Measurements from ENCODE around the gene SCYGR3.

Gene SCYGR3, protein sequence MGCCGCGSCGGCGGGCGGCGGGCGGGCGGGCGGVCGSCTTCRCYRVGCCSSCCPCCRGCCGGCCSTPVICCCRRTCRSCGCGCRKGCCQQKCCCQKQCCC

GRCh38 chr2:227614740-227615139, at the start of gene SCYGR3:
SCYGR3 (minus strand) TSS chr2:227614840; CDS start chr2:227614840, 0 bp downstream.
- no peak for DNase-seq

- DNase-seq, result no peak
Measured at GRCh38 chr2:227661827-227662226, 47.2 kb upstream of the SCYGR3 start.

GRCh38 chr2:227661025-227661649, 46.5 kb upstream of the SCYGR3 start:
- DNase-seq, result no peak

- no peak for DNase-seq
Measured at GRCh38 chr2:227657199-227657845, 42.7 kb upstream of the SCYGR3 start.

GRCh38 chr2:227655454-227655853, 40.8 kb upstream of the SCYGR3 start:
- DNase-seq, result peak; percentile 91

DNA sequence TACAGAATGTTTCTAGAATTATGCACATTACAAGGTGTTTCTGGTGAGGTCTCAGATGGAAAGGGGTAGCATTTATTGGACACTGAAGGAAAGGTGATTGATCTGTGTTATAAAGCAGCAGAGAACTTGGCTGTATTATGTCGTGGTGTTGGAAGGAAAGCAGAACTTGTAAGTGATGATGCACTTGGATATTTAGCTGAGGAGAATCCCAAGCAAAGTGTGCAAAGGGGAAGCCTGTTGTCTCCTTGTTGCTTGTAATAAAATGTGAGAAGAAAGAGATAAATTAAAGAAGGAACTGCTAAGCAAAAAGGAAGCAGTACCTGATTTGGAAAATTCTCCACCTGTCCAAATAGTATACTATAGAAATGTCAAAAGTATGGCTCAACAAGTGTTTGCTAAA, 39.8 kb upstream of the SCYGR3 start:
- no peak for DNase-seq

- DNase-seq, result peak; percentile 51
Measured at GRCh38 chr2:227653419-227653818, 38.8 kb upstream of the SCYGR3 start.

DNA sequence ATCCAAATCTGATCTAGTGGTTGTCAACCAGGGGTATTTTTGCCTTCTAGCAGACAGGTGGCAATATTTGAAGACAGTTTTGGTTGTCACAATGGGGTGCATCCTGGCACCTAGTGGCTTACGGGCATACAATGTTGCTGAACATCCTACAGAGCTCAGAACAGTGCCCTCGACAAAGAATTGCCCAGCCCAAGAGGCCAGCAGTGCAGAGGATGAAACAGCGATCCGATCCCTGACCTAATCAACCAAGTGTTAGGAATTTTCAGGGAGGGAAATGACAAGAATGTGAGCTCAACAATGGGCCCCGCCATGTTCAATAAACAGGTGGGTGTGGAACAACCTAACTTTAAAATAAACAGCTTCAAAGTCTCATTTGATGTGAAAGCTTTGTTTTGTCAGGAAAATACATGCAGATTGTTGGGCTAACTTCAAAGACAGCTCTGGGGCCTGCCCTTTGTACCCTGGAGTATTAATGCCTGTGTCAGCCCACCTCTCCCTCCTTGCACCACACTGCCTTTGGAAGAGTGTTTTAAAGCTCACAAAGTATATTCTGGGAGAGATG, 29.4 kb upstream of the SCYGR3 start:
- no peak for DNase-seq

DNA sequence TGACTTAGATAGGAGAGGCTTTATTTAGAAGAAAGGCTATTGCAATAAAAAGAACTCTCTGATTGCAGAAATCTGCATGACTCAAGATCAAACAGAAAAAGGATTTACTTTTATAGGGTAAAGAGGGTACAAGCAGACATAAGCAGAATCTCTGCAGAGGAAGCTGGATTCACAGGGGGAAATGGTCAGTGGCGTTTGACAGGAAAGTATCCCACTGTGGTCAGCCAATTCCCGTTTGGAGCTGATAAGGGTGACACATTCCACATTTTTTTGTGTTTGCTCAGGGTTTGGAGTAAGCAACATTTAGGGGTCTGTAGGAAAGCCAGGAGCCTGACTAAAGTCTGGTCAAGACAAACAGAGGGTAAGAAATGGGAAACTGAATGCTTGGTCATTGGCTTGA, 28.0 kb upstream of the SCYGR3 start:
- peak; percentile 19 for DNase-seq

GRCh38 chr2:227634201-227634600, 19.6 kb upstream of the SCYGR3 start:
- DNase-seq, result no peak

GRCh38 chr2:227632827-227633226, 18.2 kb upstream of the SCYGR3 start:
- DNase-seq, result no peak

- no peak for DNase-seq
Measured at GRCh38 chr2:227630322-227630721, 15.7 kb upstream of the SCYGR3 start.

DNA sequence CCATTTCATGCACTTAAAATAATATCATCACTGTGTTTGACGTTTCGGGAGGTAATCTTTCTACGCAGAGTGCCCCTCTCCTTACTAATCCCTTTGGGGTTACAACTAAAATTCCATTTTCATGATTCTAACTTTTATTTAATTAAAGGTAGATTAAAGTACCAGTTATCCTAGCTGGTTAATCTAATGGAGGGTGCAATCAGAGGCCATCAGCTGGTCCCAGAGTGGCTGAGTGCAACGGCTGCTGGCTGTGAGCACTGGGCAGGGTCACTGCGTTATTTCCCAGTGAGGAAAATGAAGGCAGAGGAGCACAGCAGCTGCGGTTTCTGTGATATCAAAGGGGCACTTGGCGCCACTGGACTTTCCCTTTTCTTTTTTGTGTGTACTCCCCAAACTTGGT, 14.8 kb upstream of the SCYGR3 start:
- no peak for DNase-seq

DNA sequence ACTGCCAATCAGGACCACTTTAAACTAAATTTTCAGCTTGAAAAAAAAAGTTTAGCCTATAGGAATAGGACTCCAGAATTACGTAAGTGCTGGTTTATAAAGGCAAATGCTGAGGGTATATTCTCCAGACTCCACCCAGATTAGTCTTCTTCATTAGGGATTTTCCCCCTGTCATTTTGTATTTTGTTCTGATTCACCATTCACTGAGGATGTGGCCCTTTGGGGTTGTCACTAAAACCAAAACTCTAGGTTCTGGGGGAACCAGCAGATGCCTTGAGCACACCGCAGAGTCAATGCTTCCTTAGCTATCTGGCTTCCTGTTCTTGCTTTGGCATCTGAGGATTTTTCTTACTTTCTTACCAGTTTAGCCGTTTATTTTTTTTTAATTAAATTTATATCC, 13.1 kb upstream of the SCYGR3 start:
- no peak for DNase-seq

DNA sequence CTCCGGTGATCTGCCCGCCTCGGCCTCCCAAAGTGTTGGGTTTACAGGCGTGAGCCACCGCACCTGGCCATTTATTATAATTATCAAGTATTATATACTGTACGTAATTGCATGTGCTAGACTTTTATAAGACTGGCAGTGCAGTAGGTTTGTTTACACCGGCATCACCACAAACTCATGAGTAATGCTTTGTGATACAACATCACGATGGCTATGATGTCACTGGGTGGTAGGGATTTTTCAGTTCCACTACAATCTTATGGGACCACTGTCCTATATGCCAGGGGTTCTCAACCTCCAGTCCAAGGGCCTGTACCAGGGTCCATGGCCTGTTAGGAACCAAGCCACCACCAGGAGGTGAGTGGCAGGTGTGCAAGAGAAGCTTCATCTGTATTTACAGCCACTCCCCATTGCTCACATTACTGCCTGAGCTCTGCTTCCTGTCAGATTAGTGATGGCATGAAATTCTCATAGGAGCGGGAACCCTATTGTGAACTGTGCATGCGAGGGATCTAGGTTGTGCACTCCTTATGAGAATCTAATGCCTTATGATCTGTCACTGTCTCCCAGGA, 12.0 kb upstream of the SCYGR3 start:
- DNase-seq, result no peak

GRCh38 chr2:227625420-227625819, 10.8 kb upstream of the SCYGR3 start:
- DNase-seq, result no peak

DNA sequence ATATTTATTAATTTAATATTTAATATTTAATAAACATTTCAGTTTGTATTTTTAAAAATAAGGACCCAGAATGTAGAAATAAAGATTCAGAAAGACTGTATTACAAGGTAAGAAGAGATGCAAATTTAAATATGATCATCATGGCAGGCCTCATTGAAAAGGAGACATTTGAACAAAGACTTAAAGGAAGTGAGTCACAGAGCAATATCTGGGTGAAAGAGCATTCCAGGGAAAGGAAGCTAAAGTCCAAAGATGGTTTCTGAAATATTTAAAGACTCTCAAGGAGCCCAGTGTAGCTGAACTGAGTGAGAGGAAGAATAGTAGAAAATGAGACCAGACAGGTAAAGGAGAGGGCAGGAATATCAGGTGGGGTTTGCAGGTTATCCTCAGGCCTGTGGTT, 8.6 kb upstream of the SCYGR3 start:
- DNase-seq, result peak; percentile 69

- no peak for DNase-seq
Measured at GRCh38 chr2:227617316-227618230, 2.9 kb upstream of the SCYGR3 start, which contains the start of gene SCYGR4. SCYGR4 (plus strand) TSS chr2:227617498; CDS start chr2:227617498, 0 bp downstream.

GRCh38 chr2:227616631-227617030, 2.0 kb upstream of the SCYGR3 start:
- DNase-seq, result no peak

- DNase-seq, result no peak
Measured at GRCh38 chr2:227615906-227616305, 1.3 kb upstream of the SCYGR3 start.

DNA sequence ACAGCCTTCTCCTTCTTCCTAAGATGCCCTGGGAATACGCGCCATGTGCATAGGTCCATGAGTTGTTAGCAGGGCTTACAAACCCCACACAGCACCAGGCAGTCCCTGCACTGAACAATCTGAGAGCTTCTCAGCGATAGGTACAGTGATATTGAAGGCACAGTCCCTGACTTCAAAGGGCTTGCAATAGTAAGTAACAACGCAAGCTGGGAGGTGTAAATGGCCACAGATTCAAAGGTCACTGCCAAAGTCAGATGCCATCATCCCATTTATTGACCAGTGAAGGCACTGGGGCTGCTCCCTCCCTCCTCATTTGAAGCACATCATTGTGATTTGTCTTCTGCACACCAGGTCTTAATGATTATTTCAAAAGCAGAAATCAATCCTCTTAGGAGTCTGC, 541 bp upstream of the SCYGR3 start:
- DNase-seq, result no peak

GRCh38 chr2:227614246-227614645, 394 bp downstream of the SCYGR3 start:
- no peak for DNase-seq

- DNase-seq, result no peak
Measured at GRCh38 chr2:227613272-227613660, 1.4 kb downstream of the SCYGR3 start.
